Inflammatory macrophage treated with lipopolysaccharide for 1 hour (primary cell): ENCODE data around the gene PRDM16.
A peak's percentile ranks its signal among the peaks of the same experiment; 100 is the strongest.

ENCODE experiments used
- DNase-seq, 2 donors: peaks; one replicate each; pipeline ENCODE4 v3.0.0-alpha.2; 2020 to 2022

Gene PRDM16

GRCh38 chr1:3441880-3442279 lies 372.9 kb downstream of the PRDM16 start:
- no peak for DNase-seq

DNA sequence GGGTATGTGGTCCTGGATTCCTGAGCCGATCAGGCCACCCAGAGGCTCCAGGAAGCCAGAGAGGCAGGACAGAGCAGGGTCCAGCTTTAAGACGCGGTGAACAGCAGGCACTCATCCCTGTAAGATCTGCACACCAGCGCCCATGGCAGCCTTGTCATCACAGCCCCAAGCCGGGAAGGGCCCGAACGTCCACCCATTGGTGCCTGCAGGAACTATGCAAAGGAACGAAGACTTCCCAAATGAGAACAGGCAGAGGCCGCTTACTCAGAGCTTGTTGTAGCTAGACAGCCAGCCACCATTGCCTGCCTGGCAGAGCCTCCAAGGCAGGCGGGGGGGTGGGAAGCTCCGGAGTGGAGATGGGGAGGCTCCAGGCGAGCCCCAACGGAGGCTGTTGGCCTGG lies 373.3 kb downstream of the PRDM16 start:
- DNase-seq, result no peak

DNA sequence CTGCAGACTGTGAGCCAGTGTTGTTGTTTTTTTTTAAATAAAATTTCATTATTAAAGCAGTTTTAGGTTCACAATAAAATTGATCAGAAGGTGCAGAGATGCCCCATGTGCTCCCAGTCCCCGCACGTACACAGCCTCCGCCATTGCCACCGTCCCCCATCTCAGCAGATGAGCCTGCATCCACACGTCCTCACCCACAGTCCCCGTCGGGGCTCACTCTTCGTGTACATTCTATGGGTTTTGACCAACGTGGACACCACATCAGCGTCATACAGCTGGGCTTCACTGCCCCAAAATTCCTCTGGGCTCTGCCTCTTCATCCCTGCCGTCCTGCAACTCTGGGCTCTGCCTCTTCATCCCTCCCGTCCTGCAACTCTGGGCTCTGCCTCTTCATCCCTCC lies 373.9 kb downstream of the PRDM16 start:
- DNase-seq, result no peak

DNA sequence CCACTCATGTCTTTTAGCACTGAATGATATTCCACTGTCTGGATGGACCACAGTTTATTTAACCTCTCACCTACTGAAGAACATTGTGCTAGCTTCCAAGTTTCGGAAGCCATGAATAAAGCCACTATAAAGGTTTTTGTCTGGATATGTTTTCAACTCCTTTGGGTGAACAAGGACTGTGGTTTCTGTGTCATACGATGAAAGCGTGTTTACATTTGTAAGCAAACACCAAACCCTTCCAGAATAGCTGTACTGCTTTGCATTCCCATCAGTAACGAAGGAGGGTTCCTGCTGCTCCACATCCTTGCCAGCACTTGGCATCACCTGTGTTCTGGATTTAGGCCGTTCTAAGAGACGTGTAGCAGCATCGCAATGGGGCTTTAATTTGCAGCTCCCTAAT lies 374.8 kb downstream of the PRDM16 start:
- DNase-seq, result no peak

DNA sequence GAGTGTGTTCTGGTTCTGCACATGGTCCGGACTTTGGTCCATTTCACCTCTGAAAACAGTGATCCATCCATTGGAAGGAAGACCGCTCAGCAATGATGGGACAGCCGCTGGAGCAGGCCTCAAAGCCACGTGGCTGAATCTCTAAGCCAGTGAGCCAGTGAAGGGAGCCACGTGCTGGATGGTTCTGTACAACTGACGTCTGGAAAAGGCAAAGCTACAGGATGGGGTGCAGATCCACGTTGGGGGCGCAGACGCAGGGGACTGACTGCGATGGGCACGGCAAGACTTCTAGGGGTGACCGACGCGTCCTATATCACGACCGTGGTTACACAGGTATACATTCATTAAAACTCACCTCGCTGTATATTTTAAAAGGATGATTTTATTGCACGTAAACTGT lies 375.3 kb downstream of the PRDM16 start:
- no peak for DNase-seq

DNA sequence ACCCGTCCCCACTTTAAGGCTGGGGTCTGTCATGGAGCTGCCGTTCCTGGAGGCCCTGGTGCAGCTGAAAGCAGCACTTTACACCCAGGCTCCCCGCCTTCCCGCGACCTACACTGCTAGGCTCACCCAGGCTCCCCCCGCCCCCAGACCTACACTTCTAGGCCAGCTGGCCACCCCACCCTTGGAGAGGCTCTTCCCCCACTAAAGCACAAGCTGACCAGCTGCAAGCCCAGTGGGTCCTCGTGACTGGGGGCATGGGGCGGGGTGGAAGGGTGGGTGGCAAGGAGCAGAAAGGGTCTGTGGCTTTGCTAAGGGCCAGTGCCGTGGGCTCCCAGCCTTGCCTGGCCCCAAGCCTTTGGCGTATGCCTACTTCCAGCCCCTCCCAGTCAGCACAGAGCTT lies 375.7 kb downstream of the PRDM16 start:
- no peak for DNase-seq

DNA sequence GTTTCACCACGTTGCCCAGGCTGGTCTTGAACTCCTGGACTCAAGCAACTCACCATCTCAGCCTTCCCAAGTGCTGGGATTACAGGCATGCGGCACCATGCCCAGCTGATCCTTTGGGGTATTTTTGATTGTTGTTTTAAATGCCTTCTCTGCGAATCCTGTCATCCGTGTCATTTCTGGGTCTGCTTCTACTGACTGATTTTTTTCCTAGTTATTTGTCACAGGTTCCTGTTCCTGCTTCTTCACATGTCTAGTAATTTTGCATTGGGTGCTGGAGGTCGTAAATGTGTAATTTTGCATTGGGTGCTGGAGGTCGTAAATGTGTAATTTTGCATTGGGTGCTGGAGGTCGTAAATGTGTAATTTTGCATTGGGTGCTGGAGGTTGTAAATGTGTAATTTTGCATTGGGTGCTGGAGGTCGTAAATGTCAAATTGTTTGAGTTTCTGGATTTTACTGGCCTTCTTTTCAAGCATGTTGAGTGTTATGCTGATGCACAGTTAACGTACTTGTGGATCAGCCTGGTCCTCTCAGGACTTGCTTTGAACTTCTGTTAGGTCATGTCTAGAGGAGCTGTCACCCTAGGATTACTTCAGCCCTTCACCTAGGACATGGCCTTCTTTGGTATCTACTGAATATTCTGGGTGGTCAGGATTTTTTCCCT lies 381.3 kb downstream of the PRDM16 start:
- DNase-seq, result no peak

GRCh38 chr1:3450983-3451382 lies 382.0 kb downstream of the PRDM16 start:
- no peak for DNase-seq

- DNase-seq, result no peak
These were observed 383.2 kb downstream of the PRDM16 start for GRCh38 chr1:3451994-3452865.

DNA sequence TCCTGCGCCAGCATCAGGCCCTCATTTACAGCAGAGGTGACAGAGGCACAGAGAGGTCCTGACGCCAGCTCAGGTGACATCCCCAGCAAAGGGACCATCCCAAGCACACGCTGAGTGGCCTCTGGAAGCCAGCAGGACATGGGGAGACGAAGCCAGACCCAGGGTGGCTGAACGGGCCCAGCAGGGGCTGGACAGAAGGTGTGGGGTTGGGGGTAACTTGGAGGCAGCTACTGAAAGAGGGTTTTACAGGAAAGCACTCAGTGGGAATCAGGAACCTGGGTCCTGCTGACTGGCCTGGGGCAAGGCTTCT lies 383.8 kb downstream of the PRDM16 start:
- no peak for DNase-seq

- DNase-seq, result peak; percentile 40 to 79
These were observed 384.3 kb downstream of the PRDM16 start for GRCh38 chr1:3453203-3453761.

DNA sequence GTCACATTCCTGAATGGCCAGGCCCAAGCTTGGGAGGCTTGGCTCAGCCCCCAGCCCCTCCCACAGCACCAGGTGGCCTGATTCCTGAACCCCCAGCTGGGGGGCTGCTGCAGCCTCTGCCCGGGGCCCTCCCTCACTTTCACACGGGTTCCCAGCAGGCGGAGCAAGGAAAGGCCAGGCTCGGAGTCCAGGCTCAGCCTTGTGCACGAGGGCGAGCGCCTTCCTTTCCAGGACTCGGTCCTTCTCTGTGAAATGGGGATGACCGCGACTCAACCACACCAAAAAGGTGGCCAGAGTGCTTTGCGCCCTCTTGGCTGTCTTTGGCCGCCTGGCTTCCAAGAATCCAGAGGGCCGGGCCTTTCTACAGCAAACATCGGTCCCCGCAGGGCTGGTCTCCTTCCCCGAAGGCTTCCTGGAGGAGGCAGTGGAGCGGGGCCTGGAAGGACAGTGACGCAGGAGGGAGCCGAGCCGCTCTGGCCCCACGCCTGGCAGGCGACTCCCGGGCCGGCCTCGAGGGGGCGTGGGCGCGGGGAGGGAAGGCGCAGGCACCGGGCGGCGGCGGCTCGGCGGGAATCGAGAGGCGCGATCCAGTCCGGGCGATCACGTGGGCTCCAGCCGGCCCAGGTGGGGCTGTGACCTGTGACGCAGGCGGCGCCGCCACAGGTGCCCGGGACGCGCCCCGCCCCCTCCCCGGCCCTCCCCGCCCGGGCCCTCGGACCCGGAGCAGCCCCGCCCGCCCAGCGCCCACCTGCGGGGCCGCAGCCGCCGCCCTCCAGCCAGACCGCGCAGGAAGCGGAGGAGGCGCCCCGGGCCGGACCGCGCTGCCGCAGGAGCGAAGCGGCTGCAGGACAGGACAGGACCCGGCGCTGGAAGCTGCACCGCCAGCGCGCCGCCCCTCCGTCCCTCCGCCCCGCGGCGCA lies 385.1 kb downstream of the PRDM16 start, which contains the start of gene ARHGEF16:
Gene ARHGEF16 (plus strand): TSS at position 775 of the 920 bp plus-strand sequence. CDS start 8,420 bp downstream, outside the sequence.
- DNase-seq, result peak; percentile 32 to 52

GRCh38 chr1:3454811-3455618 lies 386.0 kb downstream of the PRDM16 start:
- peak; percentile 6 to 12 for DNase-seq

DNA sequence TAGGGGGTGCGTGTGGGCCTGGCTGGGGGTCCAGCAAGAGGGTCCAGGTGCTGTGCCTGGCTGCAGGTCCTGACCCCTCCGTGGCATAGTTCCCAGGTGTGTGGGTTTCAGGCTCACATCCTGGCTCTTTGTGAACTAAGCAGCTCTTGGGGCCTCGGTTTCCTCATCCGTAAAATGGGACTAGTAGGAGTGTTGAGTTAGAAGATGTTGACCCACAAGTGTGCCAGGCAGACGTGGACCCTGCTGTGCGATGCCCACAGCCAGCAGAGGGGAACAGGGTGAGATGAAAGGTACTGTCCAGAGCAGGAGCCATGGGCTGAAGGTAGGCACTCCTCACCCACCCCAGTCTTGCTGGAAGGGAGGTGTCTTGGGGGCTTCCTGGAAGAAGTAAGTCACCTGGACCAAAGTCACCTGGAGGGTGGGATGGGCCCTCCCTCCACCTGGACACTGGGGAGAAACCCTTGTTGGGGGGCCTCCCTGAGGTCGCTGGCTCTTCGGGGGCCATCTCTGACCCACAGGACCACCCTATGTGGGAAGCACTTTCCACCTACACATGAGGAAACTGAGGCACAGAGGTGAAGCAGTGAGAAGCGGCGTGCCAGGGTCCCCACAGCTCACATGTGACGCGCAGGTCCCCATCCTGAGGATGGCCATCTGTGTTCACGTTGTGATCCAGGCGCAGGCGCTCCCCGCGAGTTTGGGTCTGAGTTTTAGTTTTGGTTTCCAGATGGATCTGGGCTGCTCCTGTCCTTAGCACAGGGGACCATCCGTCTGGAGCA lies 386.9 kb downstream of the PRDM16 start:
- no peak for DNase-seq

- no peak for DNase-seq
These were observed 387.5 kb downstream of the PRDM16 start for GRCh38 chr1:3456449-3456963.

DNA sequence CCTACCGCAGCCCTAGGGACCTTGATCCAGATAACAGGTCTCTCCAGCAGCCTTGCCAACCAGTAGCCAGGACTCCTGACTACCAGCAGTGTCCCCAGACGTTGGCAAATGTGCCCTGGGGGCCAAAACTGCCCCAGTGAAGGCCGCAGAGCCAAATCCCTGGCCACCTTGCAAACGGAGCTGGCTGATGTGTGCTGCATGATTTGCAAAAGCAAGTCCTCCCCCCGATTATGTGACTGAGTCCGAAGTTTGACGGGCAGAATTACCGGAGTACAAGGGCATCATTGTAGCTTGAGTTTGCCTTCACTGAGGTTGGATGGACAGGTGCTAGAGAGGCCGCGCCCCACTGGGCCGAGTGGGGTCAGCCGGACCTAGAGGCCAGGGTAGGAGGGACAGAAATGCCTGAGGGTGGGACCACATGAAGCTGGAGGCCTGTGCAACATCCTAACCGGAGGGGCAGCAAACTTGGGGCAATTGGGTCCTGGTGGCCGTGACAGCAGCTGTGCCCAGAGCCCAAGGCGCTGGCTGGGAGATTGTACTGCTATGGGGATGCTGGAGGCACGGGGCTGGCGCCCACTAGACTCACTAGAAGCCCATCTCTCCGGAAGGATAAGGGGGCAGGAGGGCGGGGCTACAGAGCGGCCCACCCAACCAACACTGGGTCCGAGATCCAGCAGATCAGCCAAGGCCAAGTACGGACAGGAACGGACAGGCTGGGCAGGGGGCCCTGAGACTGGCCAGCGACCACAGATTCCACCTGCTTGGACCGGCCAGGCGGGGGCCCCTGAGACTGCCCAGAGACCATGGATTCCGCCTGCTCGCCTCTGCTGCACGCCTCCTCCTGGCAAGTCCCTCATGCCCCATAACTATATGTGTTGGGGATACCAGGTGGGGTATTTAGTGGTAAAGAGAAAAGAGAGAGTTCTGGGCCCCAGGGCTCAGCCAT lies 388.2 kb downstream of the PRDM16 start:
- DNase-seq, result no peak

DNA sequence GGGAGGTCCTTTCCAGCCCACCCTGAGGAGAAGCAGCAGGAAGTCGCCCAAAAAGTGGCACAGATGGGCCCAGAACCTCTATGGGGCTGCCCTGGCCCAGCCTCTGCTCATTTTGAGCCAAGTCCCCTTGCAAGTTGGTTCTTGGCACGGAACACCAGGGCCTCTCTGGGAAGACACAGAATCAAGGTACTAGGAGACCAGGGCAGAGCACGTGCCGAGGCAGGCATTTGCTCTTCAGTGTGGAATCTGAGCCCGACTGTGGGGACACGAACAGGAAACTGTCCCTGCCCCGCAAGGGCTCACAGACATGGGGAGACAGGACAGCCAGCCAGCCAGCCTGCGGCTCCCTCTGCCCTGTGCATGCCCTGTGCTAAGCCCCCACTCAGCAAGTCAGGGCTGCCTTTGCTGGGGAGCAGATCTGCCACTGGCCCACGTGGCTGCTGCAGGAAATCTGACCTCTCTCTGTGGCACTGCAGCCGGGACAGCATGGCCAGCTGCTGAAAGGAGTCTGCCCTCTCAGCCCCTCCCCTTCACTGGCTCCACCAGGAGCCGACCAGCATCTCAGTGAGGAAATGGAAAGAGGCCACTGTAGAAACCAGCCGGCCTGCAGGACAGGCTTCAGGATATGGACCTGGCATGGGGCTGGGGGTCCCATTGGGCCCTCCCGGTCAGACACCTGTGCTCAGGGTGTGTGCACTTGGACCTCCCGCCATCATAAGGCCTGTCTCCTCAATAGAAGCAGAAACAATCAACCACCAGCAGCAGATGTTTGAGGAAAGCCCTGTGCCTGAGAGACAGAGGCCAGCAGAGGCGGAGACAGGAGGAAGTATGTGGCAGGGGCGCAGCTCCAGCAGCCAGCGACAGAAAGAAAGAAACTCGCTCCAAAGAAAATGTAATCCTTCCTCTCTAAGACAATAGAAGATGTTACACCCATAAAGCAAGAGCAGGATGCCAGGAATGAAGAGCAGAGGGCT lies 389.2 kb downstream of the PRDM16 start:
- no peak for DNase-seq
